ENCODE measurements around the gene ATP6V1G3.

- no peak for TF ChIP-seq POLR2A (IDR thresholded peaks at IDR 0.05)
- TF ChIP-seq, protein P1, sequence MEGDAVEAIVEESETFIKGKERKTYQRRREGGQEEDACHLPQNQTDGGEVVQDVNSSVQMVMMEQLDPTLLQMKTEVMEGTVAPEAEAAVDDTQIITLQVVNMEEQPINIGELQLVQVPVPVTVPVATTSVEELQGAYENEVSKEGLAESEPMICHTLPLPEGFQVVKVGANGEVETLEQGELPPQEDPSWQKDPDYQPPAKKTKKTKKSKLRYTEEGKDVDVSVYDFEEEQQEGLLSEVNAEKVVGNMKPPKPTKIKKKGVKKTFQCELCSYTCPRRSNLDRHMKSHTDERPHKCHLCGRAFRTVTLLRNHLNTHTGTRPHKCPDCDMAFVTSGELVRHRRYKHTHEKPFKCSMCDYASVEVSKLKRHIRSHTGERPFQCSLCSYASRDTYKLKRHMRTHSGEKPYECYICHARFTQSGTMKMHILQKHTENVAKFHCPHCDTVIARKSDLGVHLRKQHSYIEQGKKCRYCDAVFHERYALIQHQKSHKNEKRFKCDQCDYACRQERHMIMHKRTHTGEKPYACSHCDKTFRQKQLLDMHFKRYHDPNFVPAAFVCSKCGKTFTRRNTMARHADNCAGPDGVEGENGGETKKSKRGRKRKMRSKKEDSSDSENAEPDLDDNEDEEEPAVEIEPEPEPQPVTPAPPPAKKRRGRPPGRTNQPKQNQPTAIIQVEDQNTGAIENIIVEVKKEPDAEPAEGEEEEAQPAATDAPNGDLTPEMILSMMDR (IDR thresholded peaks at IDR 0.05), result no peak
Observed at GRCh38 chr1:198574325-198574724, 33.8 kb upstream of the ATP6V1G3 start.

Data from body of pancreas (tissue), 4 donors.